Pancreas (tissue), 10 donors: ENCODE measurements around the gene PODNL1. TPM values are rescaled to one million over a fixed set of nuclear protein-coding genes. Genes with fewer than 3 reads are reported as not detected.

Source experiments
- ATAC-seq, 4 donors: fragments of 200-7000 bp; cut with Tn5 transposase; one replicate each; pipeline versions ENCODE4 v1.8.0 to v1.9.1; 2020; ENCODE audit warnings: mild to moderate bottlenecking in 4 of 4, moderate library complexity in 4 of 4
- DNase-seq, 6 donors: peaks; one replicate each; pipeline ENCODE4 v3.0.0-alpha.2; 2020
- FAIRE-seq: peaks from 2 replicates; lab custom pipeline; 2012; peaks lifted over from hg19 to GRCh38; lab: Jason Lieb, UNC
- H3K27ac ChIP-seq, 4 donors: fragments of 200-600 bp; sonication (generic); 1 replicate in 3 of 4; 2 replicates in 1 of 4; pipeline versions ENCODE4 v1.5.0 to v1.8.0; 2020
- H3K27me3 ChIP-seq, 4 donors: fragments of 200-600 bp; one replicate each; pipeline ENCODE4 v1.8.0; 2021
- H3K36me3 ChIP-seq, 3 donors: fragments of 200-600 bp; sonication (generic) in 1 of 3; one replicate each; pipeline versions ENCODE4 v1.5.0 to v1.8.0; 2020 to 2021
- H3K4me1 ChIP-seq, 3 donors: fragments of 200-600 bp; one replicate each; pipeline ENCODE4 v1.8.0; 2021
- H3K4me3 ChIP-seq, 4 donors: fragments of 200-600 bp; sonication (generic) in 2 of 4; one replicate each; pipeline versions ENCODE4 v1.5.0 to v1.8.0; 2020 to 2021
- H3K9me3 ChIP-seq, 4 donors: fragments of 200-600 bp; one replicate each; pipeline ENCODE4 v1.8.0; 2021
- WGBS, 2 donors: extraction: QIAGEN DNeasy Blood & Tissue Kit; methylation state at CpG; one replicate each; pipeline ENCODE4 v1.1.7; 2013; 5-methylcytosine and 5-hydroxymethylcytosine counted together
- intact Hi-C, 3 donors: fragments of 100-400 bp; cut with DNase I; formaldehyde crosslinking; loops; one replicate each; pipeline versions ENCODE4 v1.11.1 to v1.14.2; 2022
- polyA plus RNA-seq, 2 donors: library from polyadenylated mRNA; stranded (reverse); fragments of 200-250 nt; gene quantifications; one replicate each; pipeline ENCODE4 v1.2.3, GENCODE V29; 2013
- total RNA-seq, 6 donors: library from RNA; stranded (reverse); fragmentation: NEBNext Ultra II Directional in 4 of 6; extraction: Animal tissue kit (Norgen Biotek cat#: 25700) in 4 of 6; gene quantifications; one replicate each; pipeline versions ENCODE4 v1.2.1 to v1.2.4, GENCODE V29; 2021 to 2023
- TF ChIP-seq, protein P1 (sequence below), 4 donors: fragments of 200-600 bp; sonication (generic) in 3 of 4; IDR thresholded peaks; one replicate each; pipeline versions ENCODE4 v1.5.0 to v1.8.0; 2021; ENCODE audit warnings: antibody characterized with exemption in 4 of 4
- donor health status: healthy with polysubstance abuse.
- donor health status: DM: no; HTN: no; CAD: no; lungs with moderate emphysema.
- donor health status: DM: no; HTN: no; CAD: no.
- donor health status: control.
- donor health status: control.
- donor health status: Bipolar disorder and iron deficiency.
- donor health status: DM: yes; HTN: yes; CAD: no.
- donor health status: DM: no; HTN: no; CAD: no.
- donor health status: DM: no; HTN: no; CAD: no.
- donor health status: DM: yes; HTN: yes; CAD: no.

PODNL1 gene
- total and polyA plus RNA-seq, 8 donors, result 0.25 to 2.0 (median 0.74) TPM; not detected in 2

DNA sequence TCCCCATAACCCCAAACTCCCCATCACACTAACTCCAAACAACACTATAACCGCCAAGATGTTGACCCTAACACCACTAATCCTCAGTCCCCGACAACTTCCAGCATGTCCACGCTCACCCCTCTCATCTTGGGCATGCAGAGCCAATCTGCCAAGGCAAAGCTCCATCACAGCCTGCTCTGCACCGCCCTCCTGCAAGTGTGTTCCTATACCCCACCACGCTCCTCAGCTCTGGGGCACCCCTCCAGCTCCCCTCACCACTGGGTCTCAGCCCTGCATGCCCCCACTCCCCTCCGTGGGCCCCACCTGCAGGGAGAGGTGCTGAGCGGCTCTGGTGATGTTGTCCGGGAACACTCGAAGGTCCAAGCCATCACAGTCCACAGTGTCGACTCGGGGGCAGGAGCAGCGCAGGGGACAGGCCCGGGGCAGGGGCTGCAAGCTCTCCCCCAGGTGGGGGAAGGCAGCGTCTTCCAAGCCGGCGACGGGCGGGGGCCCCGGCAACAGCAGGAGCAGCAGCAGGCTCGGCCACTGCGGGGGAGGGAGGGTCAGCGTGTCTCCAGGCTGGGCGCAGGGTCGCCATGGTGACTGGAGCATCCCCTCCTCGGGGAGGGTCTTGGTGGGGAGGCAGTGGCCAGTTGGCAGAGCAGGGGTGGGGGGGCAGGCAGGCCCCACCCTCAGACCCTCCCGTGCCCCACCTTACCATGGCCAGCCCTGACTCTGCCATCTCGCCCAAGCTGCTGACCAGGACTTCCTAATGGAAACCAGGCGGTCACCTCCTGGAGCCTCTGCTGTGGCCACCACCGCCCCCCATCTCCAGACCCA lies 527 bp downstream of the PODNL1 start:
- Histone ChIP-seq H3K4me1 (no peaks in the 10 kb centered on the region), H3K4me3 (no peak overlapping the region), H3K27ac (no peak overlapping the region), H3K36me3 (no peaks in the 10 kb centered on the region), H3K27me3 (no peaks in the 10 kb centered on the region), H3K9me3 (no peaks in the 10 kb centered on the region)
- peak in 1 of 6 donors; percentile 70 for DNase-seq
- no peak for FAIRE-seq
- ATAC-seq, result peak in 1 of 4 donors; percentile 17
- TF ChIP-seq, protein P1, sequence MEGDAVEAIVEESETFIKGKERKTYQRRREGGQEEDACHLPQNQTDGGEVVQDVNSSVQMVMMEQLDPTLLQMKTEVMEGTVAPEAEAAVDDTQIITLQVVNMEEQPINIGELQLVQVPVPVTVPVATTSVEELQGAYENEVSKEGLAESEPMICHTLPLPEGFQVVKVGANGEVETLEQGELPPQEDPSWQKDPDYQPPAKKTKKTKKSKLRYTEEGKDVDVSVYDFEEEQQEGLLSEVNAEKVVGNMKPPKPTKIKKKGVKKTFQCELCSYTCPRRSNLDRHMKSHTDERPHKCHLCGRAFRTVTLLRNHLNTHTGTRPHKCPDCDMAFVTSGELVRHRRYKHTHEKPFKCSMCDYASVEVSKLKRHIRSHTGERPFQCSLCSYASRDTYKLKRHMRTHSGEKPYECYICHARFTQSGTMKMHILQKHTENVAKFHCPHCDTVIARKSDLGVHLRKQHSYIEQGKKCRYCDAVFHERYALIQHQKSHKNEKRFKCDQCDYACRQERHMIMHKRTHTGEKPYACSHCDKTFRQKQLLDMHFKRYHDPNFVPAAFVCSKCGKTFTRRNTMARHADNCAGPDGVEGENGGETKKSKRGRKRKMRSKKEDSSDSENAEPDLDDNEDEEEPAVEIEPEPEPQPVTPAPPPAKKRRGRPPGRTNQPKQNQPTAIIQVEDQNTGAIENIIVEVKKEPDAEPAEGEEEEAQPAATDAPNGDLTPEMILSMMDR (IDR thresholded peaks at IDR 0.05), result no peak
- WGBS, 2 donors, result 16 to 18% methylated on average over 26 to 29 of the region's 29 CpGs
- intact Hi-C loops, result no loop called here

DNA sequence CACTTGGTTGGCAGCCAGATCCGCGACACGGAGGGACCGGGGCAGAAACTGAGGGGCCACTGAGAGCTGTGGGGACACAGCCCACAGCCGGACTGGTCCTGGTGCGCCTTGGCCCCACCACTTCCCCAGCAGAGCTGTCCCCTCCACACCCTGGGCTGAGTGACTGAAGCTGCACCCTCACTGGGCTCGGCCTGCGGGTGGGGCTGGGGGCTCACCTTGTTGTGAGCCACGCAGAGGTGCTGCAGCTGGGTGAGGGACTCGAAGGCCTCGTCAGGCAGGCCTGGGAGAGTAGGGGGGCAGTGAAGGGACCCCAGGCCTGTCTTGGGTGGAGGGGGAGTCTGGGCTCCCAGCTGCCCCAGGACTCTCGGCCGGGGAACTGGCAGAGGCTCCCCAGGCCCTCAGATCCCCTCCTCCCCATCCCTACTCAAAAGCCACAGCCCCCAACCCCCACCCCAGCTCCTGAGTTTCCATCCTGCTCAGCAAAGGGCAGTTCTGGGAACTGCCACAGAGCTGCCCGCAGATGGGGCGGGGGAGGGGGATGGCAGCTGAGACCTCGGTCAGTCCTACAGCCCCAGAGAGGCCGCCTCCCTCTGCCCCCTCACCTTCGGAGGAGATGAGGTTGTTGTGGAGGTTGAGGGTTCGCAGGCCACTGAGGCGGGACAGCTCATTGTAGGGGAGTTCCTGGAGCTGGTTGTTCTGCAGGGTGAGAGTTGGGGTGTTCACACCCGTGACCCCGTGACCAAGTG lies 2.3 kb downstream of the PODNL1 start:
- intact Hi-C loops, result no loop called here
- ATAC-seq (no peak), DNase-seq (peak in 1 of 6 donors; percentile 65), FAIRE-seq (no peak)
- H3K4me1 ChIP-seq, result no peaks in the 10 kb centered on the region
- 48 to 56% methylated on average over 22 of the region's 22 CpGs for WGBS, 2 donors
- H3K4me3 ChIP-seq, result no peak overlapping the region
- no peak overlapping the region for H3K27ac ChIP-seq
- H3K36me3 ChIP-seq, result no peaks in the 10 kb centered on the region
- TF ChIP-seq, protein P1 (IDR thresholded peaks at IDR 0.05), result no peak
- H3K9me3 ChIP-seq, result no peaks in the 10 kb centered on the region
- no peaks in the 10 kb centered on the region for H3K27me3 ChIP-seq

DNA sequence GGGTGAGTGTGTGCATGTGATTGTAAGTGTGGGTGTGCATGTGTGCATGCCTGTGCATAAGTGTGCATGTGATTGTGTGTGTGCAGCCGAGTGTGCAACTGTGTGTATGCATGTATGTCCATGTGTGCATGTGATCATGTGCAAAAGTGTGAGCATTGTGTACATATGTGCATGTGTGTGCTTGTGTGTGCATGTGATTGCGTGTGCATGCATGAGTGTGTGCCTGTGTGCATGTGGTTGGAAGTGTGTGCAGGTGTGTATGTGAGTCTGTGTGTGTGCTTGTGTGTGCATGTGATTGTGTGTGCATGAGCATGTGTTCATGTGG lies 3.5 kb downstream of the PODNL1 start:
- WGBS, 2 donors, result 76 to 92% methylated on average over 2 of the region's 2 CpGs
- TF ChIP-seq, protein P1 (IDR thresholded peaks at IDR 0.05), result no peak
- H3K4me1 ChIP-seq, result no peaks in the 10 kb centered on the region
- intact Hi-C loops, result no loop called here
- FAIRE-seq (no peak), DNase-seq (no peak), ATAC-seq (no peak)
- no peak overlapping the region for H3K4me3 ChIP-seq
- H3K36me3 ChIP-seq, result no peaks in the 10 kb centered on the region
- H3K27me3 ChIP-seq, result no peaks in the 10 kb centered on the region
- H3K9me3 ChIP-seq, result no peaks in the 10 kb centered on the region
- no peak overlapping the region for H3K27ac ChIP-seq

DNA sequence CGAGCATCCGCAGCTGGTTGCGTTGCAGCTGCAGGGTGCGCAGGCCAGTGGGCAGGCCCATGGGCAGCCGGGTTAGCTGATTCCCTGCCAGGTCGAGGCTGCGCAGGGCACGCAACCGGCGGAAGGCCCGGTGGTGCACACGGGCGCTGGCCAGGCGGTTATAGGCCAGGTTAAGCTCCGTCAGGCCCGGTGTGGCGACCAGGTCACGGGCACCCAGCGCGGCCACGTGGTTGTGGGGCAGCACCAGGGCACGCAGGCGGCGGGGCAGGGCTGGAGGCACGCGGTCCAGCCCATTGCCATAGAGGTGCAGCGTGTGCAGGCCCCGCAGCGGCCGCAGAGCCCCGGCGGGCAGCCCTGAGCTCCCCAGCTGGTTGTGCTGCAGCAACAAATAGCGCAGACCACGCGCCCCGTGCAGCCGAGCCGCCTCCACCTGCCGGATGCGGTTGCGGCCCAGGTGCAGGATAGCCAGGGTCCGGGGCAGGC lies 5.3 kb downstream of the PODNL1 start:
- Histone ChIP-seq H3K36me3 (no peaks in the 10 kb centered on the region), H3K9me3 (no peaks in the 10 kb centered on the region), H3K4me3 (no peak overlapping the region), H3K27me3 (no peaks in the 10 kb centered on the region), H3K27ac (no peak overlapping the region), H3K4me1 (no peaks in the 10 kb centered on the region)
- WGBS, 2 donors, result 70 to 77% methylated on average over 42 of the region's 42 CpGs
- ATAC-seq, result peak in 1 of 4 donors; percentile 5
- FAIRE-seq, result no peak
- TF ChIP-seq, protein P1 (IDR thresholded peaks at IDR 0.05), result no peak
- intact Hi-C loops, result no loop called here
- DNase-seq, result peak in 2 of 6 donors; percentile 55 to 69
